Fibroblast of peridontal ligament (primary cell): ENCODE measurements around the gene SLC38A10.

Source experiments
- DNase-seq: peaks from one replicate; pipeline ENCODE4 v3.0.0-alpha.2; 2010; ENCODE audit errors: extremely low read depth

The SLC38A10 gene

DNA sequence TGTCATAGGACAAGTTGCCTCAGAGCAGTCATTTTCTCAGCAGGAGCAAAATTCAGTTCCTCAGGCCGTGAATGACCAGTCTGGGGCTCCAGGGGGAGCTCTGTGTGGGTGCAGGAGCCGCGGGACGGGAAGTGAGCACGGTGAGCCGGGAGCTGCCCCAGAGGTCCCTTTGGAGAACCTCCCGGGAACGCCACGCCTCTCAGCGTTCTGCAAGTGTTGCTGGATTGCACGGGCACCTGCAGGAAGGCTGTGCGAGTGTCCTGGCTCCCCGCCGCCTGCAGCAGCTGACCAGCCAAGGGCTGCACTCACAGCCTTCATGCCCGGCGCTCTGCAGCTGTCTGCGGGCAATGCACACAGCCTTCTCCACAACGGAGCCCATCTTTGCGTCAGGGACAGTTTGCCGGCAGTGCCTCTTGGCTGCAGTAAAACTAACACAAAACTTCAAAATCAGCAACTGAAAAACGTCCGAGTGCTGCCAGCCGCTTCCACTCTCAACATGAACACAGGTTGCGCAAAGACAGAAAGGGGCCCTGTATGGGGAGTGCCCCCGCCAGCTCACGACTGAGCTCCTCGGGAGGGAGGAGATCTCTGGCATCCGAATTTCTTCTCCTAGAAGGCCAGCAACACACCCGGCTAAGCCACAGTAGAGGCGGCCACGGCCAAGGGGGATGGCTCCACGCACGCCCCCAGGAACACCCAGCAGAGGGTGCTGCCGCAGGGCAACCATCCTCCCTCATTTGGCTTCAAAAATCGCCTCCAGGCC, 40.0 kb downstream of the SLC38A10 start:
- peak; percentile 54 for DNase-seq

DNA sequence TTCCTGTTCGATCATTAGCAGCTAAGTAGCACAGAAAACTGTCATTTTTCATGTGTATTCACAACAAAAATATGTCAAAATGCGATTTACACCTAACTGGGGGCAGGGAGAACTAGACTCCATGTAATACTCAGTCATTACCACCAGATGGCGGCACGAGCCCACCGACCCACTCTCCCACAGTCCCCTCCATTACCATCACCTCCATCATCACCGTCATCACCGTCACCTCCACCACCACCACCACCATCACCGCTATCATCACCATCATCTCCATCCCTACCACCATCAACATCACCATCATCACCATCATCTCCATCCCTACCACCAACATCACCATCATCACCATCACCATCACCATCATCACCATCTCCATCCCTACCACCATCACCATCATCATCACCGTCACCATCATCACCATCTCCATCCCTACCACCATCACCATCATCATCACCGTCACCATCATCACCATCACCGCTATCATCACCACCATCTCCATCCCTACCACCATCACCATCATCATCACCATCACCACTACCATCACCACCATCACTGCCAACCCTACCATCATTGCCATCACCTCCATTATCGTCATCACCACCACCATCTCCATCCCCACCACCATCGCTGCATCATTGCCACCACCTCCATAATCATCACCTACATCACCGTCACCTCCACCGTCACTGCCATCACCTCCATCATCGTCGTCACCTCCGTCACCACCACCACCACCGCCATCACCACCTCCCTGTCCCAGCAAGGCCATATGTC, 41.6 kb downstream of the SLC38A10 start:
- DNase-seq: peak; percentile 44

DNA sequence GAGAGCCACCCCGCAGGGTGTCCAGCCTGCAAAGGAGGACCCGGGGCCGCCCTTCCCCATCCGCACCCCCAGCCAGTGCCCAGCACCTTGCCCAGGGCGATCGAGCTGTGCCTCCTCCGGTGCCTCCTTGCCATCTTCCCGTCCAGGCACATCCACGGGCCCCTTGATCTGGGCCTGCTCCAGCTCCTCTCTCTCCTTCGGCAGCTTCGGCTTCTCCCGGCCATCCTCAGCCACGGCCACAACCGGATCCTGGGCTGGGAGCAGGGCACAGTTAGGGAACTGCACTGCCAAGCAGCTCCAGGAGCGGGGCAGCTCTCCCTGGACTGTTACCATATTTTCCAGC, 42.1 kb downstream of the SLC38A10 start:
- no peak for DNase-seq

DNA sequence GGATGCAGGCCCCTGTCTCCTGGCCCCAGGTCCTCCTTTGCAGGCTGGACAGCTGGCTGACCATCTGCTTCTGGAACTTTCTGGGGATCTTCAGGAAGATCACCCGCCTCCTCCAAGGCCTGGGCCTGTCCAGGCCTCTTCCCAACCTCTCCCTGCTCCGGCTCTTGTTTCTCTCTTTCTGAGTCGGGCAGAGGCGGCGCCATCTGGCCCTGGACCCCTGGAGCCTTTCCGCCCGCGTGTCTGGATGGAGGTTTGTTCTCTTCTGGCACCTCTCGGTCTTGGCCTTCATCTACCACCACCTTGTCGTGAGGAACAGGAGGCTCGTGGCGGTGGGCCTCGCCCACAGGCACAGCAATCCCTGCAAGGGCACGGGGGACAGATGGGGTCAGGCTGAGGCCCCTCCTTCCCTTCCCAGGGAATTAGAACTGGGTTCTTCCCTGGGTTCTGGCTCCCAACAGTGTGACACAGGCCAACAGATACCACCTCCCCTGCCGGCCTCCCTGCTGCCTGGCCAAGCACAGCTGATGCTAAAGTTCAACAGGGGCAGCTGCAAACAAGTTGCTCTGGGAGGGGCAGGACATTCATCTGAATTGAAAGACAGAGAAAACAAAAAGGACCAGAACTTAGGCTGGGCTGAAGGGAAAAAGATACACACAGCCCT, 42.7 kb downstream of the SLC38A10 start:
- DNase-seq: no peak

DNA sequence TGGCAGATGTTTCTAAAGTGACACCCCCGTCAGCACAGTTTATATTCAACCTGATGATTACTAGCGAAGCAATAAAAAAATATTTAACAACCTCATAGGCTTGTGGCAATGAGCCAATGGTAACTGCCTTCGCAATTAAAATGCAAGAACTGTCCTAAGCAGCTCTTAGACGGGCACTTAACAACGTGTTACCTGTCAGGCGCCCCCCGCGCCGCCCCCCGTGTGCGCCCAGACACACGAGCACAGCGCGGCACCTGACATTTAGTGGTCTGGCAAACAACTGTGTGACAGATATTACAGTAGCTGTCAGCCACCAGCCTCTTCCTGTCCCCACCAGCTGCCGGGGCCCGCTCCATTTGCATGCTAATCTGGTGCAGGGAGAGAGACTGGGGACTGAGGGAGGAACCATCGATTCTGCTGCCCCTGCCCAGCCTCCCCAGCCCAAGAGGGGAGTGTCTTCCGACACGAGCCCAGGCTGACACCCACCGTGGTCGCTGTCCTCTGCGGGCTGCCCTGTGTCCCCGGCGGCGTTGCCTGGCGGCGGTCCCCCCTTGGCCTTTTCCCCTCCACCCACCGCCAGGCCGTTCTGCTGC, 43.3 kb downstream of the SLC38A10 start:
- no peak for DNase-seq

DNA sequence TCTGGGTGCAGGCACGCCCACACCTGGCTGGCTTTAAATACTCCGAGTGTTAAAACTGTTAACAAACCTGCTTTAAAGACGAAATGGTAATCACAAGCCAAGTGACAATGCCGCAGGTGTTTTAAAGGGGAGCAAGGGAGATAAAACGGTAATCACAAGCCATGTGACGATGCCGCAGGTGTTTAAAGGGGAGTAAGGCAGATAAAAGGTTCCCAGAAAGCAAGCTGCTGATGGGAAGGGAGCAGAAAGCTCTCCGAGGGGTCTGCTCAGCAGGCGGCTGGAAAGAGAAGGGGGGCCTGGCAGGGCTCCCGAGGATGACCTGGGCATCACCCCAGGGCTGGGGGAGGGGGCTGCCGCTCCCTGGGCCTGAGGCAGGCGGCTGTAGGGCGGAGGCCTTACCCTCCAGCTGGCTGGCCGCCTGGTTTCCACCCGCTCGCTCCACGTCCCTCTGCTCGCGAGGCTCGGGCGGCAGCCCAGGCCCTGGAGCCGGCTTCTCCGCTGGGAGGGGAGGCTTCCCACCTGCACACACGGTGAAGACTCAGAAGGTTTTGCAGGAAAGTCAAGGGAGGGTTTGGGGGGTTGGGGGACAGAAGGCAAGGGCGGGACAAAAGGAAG, 43.9 kb downstream of the SLC38A10 start:
- no peak for DNase-seq

DNA sequence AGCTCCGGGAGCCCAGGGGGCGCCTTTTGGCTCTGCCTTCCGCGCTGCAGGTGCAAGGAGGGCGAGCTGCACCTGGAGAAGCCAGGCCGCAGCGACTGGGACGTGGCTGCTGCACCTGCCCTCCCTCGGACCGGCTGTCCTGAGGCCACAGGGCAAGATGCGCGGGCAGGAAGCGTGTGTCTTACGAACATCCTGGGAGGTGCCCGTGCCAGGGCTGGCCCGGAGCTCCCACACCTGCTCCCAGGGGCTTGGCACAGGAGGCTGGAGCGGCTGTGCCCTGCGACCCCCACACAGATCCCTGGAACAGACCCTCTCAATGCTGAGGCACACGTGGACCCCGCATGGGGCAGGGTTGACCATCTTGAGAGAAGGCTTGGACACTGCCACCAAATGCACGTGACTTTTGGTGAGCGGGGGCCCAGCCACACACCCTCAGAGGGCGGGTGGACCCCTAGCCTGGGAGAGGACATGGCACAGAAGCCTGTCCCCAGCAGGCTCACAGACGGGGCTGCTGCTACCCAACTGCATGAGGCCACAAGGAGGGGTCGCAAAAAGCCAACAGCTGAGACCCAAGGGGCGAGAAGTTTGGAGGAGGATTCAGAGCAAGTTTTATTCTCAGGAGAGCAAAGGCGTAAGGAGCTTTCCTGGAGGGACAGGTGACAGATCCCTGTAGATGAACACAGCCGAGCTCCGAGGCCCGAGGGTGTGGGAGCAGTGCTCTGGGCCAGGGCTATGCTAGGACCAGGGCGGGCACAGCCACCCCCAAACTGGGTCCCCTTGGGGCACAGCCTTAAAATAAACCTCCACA, 44.6 kb downstream of the SLC38A10 start:
- DNase-seq: no peak

DNA sequence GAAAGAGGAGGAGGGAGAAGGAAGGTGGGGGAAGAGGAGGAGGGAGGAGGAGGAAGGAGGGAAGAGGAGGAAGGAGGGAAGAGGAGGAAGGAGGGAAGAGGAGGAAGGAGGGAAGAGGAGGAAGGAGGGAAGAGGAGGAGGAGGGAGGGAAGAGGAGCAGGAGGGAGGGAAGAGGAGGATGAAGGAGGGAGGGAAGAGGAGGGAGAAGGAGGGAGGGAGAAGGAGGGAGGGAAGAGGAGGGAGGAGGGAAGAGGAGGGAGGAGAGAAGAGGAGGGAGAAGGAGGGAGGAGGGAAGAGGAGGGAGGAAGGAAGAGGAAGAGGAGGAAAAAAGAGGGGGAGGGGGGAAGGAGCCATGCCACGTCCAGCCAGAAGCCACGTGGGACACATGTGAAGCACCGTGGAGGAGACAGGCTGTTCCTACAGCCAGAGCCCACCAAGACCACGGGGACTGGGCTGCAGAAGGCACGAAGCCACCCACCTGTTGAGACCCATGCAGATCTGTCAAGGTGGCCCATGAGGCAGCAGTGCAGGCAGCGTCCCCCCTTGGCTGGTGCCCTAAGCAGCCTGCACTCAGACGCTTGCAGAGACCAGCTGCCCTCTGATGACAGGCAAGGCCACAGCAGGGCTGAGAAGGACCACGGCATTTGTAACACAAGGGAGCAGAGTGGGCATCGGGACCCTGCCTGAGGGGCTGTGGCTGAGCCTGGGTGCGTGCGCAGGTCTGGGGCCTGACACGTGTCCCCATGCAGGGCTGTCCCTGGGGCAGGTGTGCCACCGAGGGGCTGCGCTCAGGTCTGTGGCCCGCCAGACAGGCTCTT, 45.7 kb downstream of the SLC38A10 start:
- DNase-seq: no peak

DNA sequence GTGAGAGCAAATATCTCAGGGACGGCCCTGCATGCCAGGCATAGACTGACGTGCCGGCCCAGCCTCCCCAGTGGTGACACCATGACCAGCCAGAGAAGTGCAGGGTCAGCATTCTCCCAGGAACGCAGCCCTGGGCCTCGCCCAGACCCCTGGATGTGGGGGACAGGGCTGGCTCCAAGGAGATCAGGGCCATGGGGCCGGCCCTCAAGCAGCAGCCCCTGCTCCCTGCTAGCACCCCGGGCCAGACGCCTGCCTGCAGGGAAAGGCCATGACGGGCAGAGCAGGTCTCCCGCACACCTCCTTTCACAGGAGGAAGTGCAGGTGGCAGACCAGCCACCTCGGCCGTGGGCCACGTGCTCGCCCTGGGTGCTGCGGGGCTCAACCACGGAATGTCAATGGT, 46.5 kb downstream of the SLC38A10 start:
- no peak for DNase-seq

DNA sequence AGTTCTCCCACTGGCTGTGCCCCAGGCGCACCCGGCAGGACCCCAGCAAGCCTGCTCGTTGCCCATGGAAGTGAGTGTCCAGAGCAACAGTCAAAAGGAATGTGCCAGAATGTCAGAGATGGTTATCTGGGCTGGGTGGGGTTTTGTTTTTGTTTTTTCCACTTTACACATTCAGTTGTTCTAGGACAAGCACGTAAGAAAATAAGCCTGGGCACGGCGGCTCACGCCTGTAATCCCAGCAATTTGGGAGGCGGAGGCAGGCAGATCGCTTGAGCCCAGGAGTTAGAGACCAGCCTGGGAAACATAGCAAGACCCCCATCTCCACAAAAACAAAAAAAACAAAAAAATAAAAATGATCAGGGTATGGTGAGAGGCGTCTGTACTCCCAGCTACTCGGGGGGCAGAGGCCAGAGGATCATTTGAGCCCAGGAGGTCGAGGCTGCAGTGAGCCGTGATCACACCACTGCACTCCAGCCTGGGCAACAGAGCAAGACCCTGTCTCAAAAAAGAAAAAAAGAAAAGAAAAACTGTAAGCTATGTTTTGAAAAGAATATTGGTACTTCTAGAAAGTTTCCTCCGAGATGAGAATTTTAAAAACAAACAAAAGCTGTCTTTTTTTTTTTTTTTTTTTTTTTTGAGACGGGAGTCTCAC, 47.6 kb downstream of the SLC38A10 start:
- DNase-seq: no peak

DNA sequence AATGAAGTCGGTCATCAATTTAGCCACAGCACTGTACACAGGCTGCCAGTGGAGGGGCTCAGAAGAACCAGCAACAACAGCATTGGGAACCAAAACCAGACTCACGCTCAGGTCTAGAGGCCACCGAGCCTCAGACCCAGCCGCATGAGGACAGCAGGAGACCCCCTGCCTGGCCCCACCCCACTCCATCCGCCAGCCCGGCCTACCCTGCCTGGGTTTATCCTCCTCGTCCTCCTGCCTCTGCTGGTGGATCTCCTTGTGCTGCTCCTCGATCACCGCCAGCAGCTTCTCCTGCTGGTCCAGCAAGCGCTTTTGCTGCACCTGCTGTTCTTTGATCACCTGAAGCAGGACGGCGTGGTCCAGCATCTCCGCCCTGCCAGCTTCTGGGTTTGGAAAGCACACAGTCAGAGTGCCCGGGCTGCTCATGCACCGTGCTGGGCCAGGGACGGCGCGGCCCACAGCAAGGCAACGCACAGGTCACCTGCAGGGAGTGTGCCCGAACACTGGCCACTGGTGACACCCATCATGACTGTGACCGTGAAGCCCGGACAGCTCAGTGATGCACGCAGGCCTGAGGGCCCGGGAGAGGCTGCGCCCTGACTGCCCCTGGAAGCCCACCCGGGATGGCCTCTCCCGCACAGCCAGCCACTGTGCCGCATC, 48.3 kb downstream of the SLC38A10 start:
- no peak for DNase-seq

DNA sequence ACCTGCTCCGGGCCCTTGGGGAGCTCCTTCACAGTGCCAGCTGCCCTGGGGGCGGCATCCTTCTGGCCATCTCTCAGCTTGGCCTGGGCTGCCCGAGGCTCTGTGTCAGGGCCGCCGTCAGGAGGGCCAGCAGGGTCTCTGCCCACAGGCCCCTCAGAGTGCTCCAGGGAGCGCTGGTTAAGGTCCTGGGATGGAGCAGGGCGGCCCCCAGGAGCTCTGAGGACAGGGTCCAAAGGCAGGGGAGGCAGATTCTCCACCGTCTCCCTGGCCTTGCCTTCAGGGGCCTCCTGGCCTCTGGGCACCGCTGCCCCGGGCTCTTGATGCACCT, 48.8 kb downstream of the SLC38A10 start:
- DNase-seq: no peak

DNA sequence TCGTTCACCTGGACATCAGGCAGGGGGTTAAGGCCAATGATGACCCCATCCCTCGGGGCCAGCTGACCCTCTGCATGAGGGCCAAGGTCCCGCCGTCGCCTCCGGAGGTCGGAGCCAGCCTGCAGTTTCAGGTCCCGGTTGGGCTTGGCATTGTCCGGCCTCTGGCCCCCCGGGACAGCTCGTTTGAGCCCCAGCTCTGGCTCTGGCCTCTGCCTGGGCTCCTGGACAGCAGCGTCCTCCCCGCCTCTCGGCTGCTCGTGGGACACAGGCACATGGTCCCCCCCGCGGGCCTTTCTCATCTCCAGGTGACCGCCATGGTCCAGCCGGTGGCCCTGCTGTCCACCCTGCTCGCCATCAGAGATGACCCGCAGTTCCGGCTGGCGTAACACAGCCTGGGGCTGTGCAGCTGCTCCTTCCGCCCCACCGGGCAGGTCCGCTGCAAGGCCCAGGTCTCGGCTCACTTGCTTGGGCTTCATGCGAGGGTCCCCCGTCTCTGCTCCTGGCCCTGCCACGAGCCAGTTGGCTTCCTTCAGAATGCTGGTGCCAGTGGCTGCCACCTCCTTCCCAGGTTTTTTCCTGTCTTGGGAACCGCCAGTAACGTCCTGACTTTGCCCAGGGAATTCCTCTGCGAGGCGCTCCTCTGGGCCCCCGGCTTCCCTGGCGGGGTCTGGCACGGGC, 49.3 kb downstream of the SLC38A10 start:
- no peak for DNase-seq

DNA sequence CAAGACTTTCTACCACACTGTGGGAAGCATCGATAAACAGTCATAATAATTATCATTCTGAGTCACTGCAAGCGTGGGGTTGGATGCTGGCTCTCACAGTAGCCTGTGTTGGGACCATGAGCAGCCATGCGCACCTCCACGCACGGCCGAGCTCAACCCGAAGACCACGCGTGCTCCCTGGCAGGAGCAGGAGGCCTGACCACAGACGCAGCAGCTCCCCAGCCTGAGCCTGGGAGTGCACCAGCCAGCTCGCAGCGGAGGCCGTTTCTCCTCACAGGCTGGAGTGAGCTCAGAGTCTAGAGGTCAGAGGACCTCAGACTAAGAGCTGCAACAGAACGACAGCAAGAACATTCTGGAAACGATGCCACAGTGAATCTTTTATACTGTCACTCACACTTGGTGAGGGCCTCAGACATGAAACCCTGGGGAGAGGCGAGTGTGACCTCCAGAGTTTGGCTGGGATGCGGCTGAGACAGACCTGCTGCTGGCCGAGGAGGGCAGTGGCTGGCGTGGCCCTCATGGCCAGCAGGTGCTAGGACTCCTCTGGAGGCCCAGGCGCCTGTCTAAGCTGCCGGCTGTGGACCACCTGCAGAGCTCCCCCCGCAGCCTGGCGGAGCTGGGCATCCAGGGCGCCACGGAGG, 50.0 kb downstream of the SLC38A10 start:
- peak; percentile 68 for DNase-seq

DNA sequence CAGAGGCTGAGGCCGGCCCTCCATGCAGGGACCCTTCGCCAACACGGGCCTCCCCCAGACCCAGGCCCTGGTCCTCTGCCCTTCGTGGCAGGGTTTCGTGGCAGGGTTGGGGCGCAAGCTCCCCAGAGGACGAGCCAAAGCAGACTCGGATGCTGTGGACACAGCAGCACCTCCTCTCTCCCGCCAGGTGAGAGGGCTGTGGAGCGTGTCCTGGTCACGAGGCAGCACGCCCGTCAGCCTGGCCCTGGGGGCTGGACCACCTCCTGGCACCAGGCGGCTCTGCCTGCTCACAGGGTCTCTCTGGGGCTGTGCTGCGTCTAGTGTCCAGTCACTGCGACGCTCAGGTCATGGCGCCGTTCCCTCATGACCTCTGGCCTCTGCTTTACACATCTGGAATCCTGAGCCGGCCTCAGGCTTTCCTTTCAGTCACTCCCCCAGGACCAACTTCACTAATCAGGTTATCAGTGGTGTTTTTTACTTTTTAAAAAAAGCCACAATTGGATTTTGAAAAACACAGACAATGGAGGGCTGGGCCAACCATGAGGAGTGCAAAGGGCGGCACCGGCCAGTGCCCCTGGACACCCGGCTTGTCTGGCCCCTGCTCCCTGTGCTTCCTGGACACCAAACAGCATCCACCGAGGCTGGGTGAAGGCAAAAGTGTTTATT, 50.6 kb downstream of the SLC38A10 start:
- no peak for DNase-seq

DNA sequence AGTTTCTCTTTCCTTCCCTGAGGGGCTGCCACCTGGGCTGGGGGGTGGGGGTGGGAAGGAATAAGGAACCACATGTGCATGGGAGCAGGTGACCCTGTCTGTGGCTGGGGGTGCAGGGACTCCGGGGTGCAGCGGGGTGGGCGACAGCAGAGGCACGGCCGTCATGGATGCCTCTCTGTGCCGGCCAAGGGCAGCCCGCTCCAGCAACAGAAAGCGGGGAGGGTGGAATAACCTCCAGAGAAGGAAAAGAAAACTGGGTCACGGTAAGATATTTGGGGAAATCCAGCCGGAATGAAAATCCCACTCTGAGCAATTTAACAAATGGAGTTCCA, 51.8 kb downstream of the SLC38A10 start:
- DNase-seq: no peak

DNA sequence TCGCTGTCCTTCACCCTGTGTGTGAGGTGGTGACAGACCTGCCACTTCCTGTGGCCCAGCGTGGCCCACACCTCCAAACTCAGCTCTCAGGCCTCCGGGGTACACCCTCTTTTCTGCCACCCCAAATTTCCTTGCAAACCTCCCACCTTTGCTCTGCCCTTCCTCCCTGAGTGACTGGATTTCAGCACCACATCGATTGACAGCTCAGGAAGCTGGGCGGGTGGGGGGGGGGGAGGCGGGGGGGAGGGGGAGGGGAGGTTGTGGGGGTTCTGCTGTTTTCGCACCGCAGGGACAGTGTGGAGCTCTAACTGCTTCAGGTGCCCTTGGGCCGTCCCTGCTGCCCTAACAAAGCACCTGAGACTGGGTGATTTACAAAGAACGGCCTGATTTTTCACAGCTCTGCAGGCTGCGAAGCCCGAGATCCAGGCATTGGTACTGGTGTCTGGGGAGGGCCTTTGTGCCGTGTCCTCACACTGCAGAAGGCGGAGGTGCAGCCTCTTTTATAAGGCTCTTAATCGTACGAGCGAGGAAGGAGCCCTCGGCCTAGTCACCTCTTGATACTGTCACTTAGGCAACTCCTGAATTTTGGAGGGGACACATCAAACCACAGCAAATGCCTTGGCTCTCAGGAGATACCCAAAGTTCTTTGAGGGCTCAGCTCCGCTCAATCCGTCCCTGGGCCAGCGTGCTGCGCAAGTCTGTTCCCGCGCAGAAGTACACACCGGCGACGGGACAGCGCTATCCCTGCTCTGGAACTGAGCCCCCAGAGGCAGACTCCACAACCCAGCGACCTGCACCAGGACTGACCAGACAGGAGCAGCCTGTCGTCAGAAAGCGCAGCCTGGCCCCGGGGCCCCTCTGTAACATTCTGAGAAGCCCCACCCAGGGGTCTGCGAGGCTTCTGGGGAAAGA, 52.4 kb downstream of the SLC38A10 start:
- no peak for DNase-seq
